GM23248 (cell line): ENCODE results near the gene MYH14.

Experiments used
- EZH2 ChIP-seq: fragments of 200-600 bp; sonication (generic); IDR thresholded peaks from 2 replicates; pipeline ENCODE4 v1.6.1; 2018; ENCODE audit warnings: antibody characterized with exemption, mild to moderate bottlenecking; ENCODE audit not compliant: insufficient read depth, poor library complexity, severe bottlenecking
- EZH2phosphoT487 ChIP-seq: fragments of 200-600 bp; sonication (generic); IDR thresholded peaks from 2 replicates; pipeline ENCODE4 v1.6.1; 2018; ENCODE audit warnings: antibody characterized with exemption, moderate library complexity, mild to moderate bottlenecking, low read depth; ENCODE audit not compliant: insufficient read depth

DNA sequence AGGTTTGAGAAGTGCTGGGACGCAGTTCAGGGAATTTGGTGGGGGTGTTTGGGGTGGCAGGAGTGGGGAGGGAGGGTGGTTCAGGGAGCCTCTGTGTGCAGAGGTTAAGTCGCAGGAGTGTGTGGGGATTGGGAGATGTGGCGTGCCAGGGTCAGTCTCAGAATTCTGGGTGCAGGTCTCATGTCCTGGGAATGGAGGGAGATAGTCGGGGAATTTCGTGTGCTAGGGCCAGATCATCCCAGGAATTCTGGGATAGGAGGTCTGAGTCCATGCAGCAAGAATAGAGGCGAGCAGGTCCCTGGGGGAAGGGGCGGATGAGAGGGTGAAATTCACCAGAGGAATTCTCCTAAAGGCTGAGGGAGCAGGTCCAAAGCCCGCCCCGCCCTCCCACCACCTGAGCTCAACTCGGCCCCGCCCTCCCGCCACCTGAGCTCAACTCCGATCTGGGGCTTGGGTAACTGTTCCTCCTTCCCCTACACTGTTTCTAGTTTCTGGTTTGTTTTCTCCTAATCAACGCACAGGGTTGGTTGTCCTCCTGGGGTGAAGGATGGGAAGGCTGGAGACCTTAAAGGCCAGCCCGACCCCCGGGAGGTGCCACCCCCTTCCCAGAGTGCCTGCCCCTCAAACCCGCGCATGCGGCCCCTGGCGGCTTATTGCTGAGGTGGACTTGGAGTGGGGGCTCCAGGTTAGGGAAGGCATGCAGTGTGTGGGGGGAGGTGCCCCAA, 110.6 kb downstream of the MYH14 start:
- no peak for TF ChIP-seq EZH2
- no peak for TF ChIP-seq EZH2phosphoT487
